CD14-positive monocyte (primary cell): ENCODE data around the gene CCDC195. TPM values are rescaled to one million over a fixed set of nuclear protein-coding genes. Genes with fewer than 3 reads are reported as not detected.

ENCODE experiments used
- DNase-seq, 3 donors: peaks; one replicate each; pipeline ENCODE4 v3.0.0-alpha.2; 2011 to 2022
- H2AFZ ChIP-seq: 2 replicates; pipeline ENCODE4 v1.6.0; 2012; ENCODE audit warnings: mild to moderate bottlenecking, low read depth, low read length, inconsistent platforms; ENCODE audit not compliant: insufficient read depth, poor library complexity, severe bottlenecking
- H3K27ac ChIP-seq, 2 donors: 1 replicate in 1 of 2; 2 replicates in 1 of 2; pipeline ENCODE4 v1.5.1; 2012 to 2013; ENCODE audit warnings: low read length in 2 of 2, control low read depth in 1 of 2, inconsistent platforms in 1 of 2, low read depth in 1 of 2, mild to moderate bottlenecking in 1 of 2
- H3K27me3 ChIP-seq, 2 donors: one replicate each; pipeline versions ENCODE4 v1.6.0 to v1.6.1; 2011 to 2013; ENCODE audit warnings: low read length in 2 of 2; ENCODE audit not compliant: control insufficient read depth in 2 of 2, insufficient read depth in 2 of 2
- H3K36me3 ChIP-seq, 2 donors: replicated peaks in 1 of 2; 1 replicate in 1 of 2; 2 replicates in 1 of 2; pipeline versions ENCODE4 v1.5.1 to v1.6.1; 2012 to 2013; ENCODE audit warnings: low read length in 2 of 2, control low read depth in 1 of 2, inconsistent platforms in 1 of 2, mild to moderate bottlenecking in 1 of 2; ENCODE audit not compliant: insufficient read depth in 2 of 2, control insufficient read depth in 1 of 2
- H3K4me1 ChIP-seq, 2 donors: 1 replicate in 1 of 2; 2 replicates in 1 of 2; pipeline versions ENCODE4 v1.5.1 to v1.6.1; 2012 to 2013; ENCODE audit warnings: low read length in 2 of 2, control low read depth in 1 of 2, inconsistent platforms in 1 of 2, mild to moderate bottlenecking in 1 of 2, moderate library complexity in 1 of 2; ENCODE audit not compliant: insufficient read depth in 2 of 2, control insufficient read depth in 1 of 2
- H3K4me2 ChIP-seq: replicated peaks from 2 replicates; pipeline ENCODE3; 2012; ENCODE audit warnings: low read length, moderate library complexity, mild to moderate bottlenecking; ENCODE audit not compliant: poor library complexity, severe bottlenecking; ENCODE audit errors: extremely low read depth
- H3K4me3 ChIP-seq, 3 experiments: fragments of 200-600 bp in 1 of 3; sonication (generic) in 1 of 3; replicated peaks in 1 of 3; 1 replicate in 2 of 3; 2 replicates in 1 of 3; pipeline ENCODE4 v1.5.1; 2011 to 2013; ENCODE audit warnings: low read length in 3 of 3, mild to moderate bottlenecking in 3 of 3, control low read depth in 2 of 3, low read depth in 2 of 3, inconsistent platforms in 1 of 3, moderate library complexity in 1 of 3
- H3K79me2 ChIP-seq: 2 replicates; pipeline ENCODE4 v1.6.0; 2012; ENCODE audit warnings: mild to moderate bottlenecking, control low read depth, inconsistent platforms, low read length, moderate library complexity; ENCODE audit not compliant: insufficient read depth
- H3K9ac ChIP-seq: 2 replicates; pipeline ENCODE4 v1.6.0; 2017; ENCODE audit warnings: low read length, mild to moderate bottlenecking; ENCODE audit not compliant: insufficient read depth, poor library complexity, severe bottlenecking
- H3K9me3 ChIP-seq, 2 donors: replicated peaks in 1 of 2; 1 replicate in 1 of 2; 2 replicates in 1 of 2; pipeline versions ENCODE4 v1.5.1 to v1.6.1; 2012 to 2013; ENCODE audit warnings: low read length in 2 of 2, control low read depth in 1 of 2; ENCODE audit not compliant: control insufficient read depth in 1 of 2, insufficient read depth in 1 of 2
- H4K20me1 ChIP-seq: 2 replicates; pipeline ENCODE4 v1.6.0; 2012; ENCODE audit warnings: mild to moderate bottlenecking, low read length, control low read depth, moderate library complexity; ENCODE audit not compliant: insufficient read depth
- H3K27ac Mint-ChIP-seq, 7 donors: one replicate each; pipeline ENCODE4 v1.8.0; 2020; ENCODE audit warnings: mild to moderate bottlenecking in 7 of 7, mixed read lengths in 7 of 7, moderate library complexity in 6 of 7, inconsistent platforms in 2 of 7
- H3K27me3 Mint-ChIP-seq, 3 donors: one replicate each; pipeline ENCODE4 v1.8.0; 2021 to 2022; ENCODE audit warnings: low read depth in 3 of 3, mild to moderate bottlenecking in 3 of 3, mixed read lengths in 3 of 3, moderate library complexity in 3 of 3, inconsistent platforms in 1 of 3
- H3K36me3 Mint-ChIP-seq, 2 donors: one replicate each; pipeline ENCODE4 v1.8.0; 2020; ENCODE audit warnings: mixed read lengths in 2 of 2, inconsistent platforms in 1 of 2, mild to moderate bottlenecking in 1 of 2
- H3K4me1 Mint-ChIP-seq: one replicate; pipeline ENCODE4 v1.8.0; 2020; ENCODE audit warnings: mild to moderate bottlenecking, mixed read lengths
- H3K4me3 Mint-ChIP-seq, 2 donors: one replicate each; pipeline ENCODE4 v1.8.0; 2020; ENCODE audit warnings: mild to moderate bottlenecking in 2 of 2, mixed read lengths in 2 of 2, moderate library complexity in 1 of 2
- H3K9me3 Mint-ChIP-seq, 7 donors: one replicate each; pipeline ENCODE4 v1.8.0; 2020 to 2022; ENCODE audit warnings: mixed read lengths in 7 of 7, mild to moderate bottlenecking in 6 of 7, moderate library complexity in 6 of 7, inconsistent platforms in 2 of 7
- CTCF ChIP-seq: fragments of 200-600 bp; IDR thresholded peaks from one replicate; pipeline ENCODE4 v1.8.0; 2022; ENCODE audit warnings: antibody characterized with exemption, mild to moderate bottlenecking
- WGBS: methylation state at CpG from one replicate; pipeline ENCODE4 v1.1.5; 2013; ENCODE audit warnings: missing lambda C conversion rate; ENCODE audit not compliant: insufficient coverage; 5-methylcytosine and 5-hydroxymethylcytosine counted together
- intact Hi-C, 2 donors: fragments of 100-400 bp; cut with micrococcal nuclease; formaldehyde crosslinking; loops; one replicate each; pipeline versions ENCODE4 v1.15.0 to v1.15.1; 2023
- polyA plus RNA-seq, 3 donors: library from polyadenylated mRNA; depleted of rRNA in 1 of 3; unstranded in 2 of 3; stranded (reverse) in 1 of 3; fragments of 300-500 nt in 2 of 3; fragments of >200 nt in 1 of 3; fragmentation: Illumina TruSeq in 2 of 3; gene quantifications; 1 replicate in 2 of 3; 2 replicates in 1 of 3; pipeline ENCODE4 v1.2.3, GENCODE V29; 2012 to 2021

The CCDC195 gene
- polyA plus RNA-seq, 3 donors, result not detected

- no peak overlapping the region for H3K27ac Mint-ChIP-seq
- TF ChIP-seq CTCF, result no peak
- Histone ChIP-seq H2AFZ (no peak overlapping the region), H3K9ac (no peak overlapping the region), H3K4me1 (no peaks in the 10 kb centered on the region), H3K4me2 (no peak overlapping the region), H3K27ac (no peak overlapping the region), H3K4me3 (no peak overlapping the region), H3K79me2 (no peaks in the 10 kb centered on the region), H4K20me1 (no peaks in the 10 kb centered on the region), H3K36me3 (no peaks in the 10 kb centered on the region), H3K27me3 (no peaks in the 10 kb centered on the region), H3K9me3 (no peaks in the 10 kb centered on the region)
- H3K4me3 Mint-ChIP-seq, result no peak overlapping the region
- no peak for DNase-seq
- peaks cover 0 to 10% (median 2%) of the 10 kb centered on the region in 7 donors for H3K9me3 Mint-ChIP-seq
- H3K36me3 Mint-ChIP-seq, result no peaks in the 10 kb centered on the region
- H3K4me1 Mint-ChIP-seq, result no peaks in the 10 kb centered on the region
- 100% methylated on average over 2 of the region's 3 CpGs for WGBS
- H3K27me3 Mint-ChIP-seq, result peaks cover 2 to 5% (median 2%) of the 10 kb centered on the region in 3 donors
- intact Hi-C loops, result no loop called here
Measured at GRCh38 chr2:224709301-224709700, 6.9 kb downstream of the CCDC195 start.

- no peaks in the 10 kb centered on the region for H3K36me3 Mint-ChIP-seq
- Histone ChIP-seq H3K9me3 (no peaks in the 10 kb centered on the region), H3K27me3 (no peaks in the 10 kb centered on the region), H3K27ac (no peak overlapping the region), H3K36me3 (no peaks in the 10 kb centered on the region), H2AFZ (no peak overlapping the region), H4K20me1 (no peaks in the 10 kb centered on the region), H3K79me2 (no peaks in the 10 kb centered on the region), H3K4me2 (no peak overlapping the region), H3K4me1 (no peaks in the 10 kb centered on the region), H3K4me3 (no peak overlapping the region), H3K9ac (no peak overlapping the region)
- TF ChIP-seq CTCF, result no peak
- H3K27me3 Mint-ChIP-seq, result peaks cover 2 to 7% (median 2%) of the 10 kb centered on the region in 3 donors
- H3K27ac Mint-ChIP-seq, result no peak overlapping the region
- no CpG with 5 or more reads among the region's 3 CpGs for WGBS
- no peaks in the 10 kb centered on the region for H3K4me1 Mint-ChIP-seq
- no peak overlapping the region for H3K4me3 Mint-ChIP-seq
- DNase-seq, result no peak
- H3K9me3 Mint-ChIP-seq, result peaks cover 0 to 3% (median 0%) of the 10 kb centered on the region in 7 donors
- intact Hi-C loops, result no loop called here
Measured at GRCh38 chr2:224694502-224694901, 21.7 kb downstream of the CCDC195 start.
